Stimulated activated CD4-positive, alpha-beta T cell treated with anti-CD3 and anti-CD28 coated beads, Interleukin-12 subunit alpha, Interleukin-12 subunit beta, amount 100 ng/mL, for 48 hours (primary cell): ENCODE measurements around the gene DES.
"Not testable (repeated sequence)": the region's sequence is repeated elsewhere in the genome, so short reads cannot be mapped to it uniquely, and the experiment has no call there.

Experiments
- DNase-seq, 3 donors: peaks; one replicate each; pipeline ENCODE4 v3.0.0-alpha.2; 2020; ENCODE audit warnings: low read depth in 2 of 3, low spot score in 1 of 3

DES gene

GRCh38 chr2:219418155-219419011 lies at the start of gene DES:
Gene DES (plus strand): TSS chr2:219418377. CDS start chr2:219418463, 86 bp downstream.
- no peak for DNase-seq

GRCh38 chr2:219368690-219369191 lies 49.4 kb upstream of the DES start:
- DNase-seq: no peak

- DNase-seq: no peak
Measured at GRCh38 chr2:219369447-219369861, 48.7 kb upstream of the DES start.

GRCh38 chr2:219378163-219378851 lies 39.9 kb upstream of the DES start:
- no peak for DNase-seq

GRCh38 chr2:219380926-219381325 lies 37.3 kb upstream of the DES start:
- DNase-seq: no peak

GRCh38 chr2:219381448-219381847 lies 36.7 kb upstream of the DES start:
- DNase-seq: no peak

- DNase-seq: no peak
Measured at GRCh38 chr2:219384083-219384713, 34.0 kb upstream of the DES start.

- DNase-seq: no peak
Measured at GRCh38 chr2:219384859-219385258, 33.3 kb upstream of the DES start.

GRCh38 chr2:219385958-219386520 lies 32.1 kb upstream of the DES start:
- DNase-seq: no peak

- no peak for DNase-seq
Measured at GRCh38 chr2:219386532-219387280, 31.5 kb upstream of the DES start.

- DNase-seq: peak; percentile 92 to 97 (median 92)
Measured at GRCh38 chr2:219387306-219388120, 30.7 kb upstream of the DES start, which contains the start of gene DNPEP. Gene DNPEP (minus strand): TSS chr2:219387912. CDS start chr2:219387794, 118 bp downstream.

GRCh38 chr2:219388121-219388906 lies 29.9 kb upstream of the DES start:
- DNase-seq: peak; percentile 97 to 99 (median 98)

- DNase-seq: no peak
Measured at GRCh38 chr2:219388907-219389156, 29.3 kb upstream of the DES start.

- no peak for DNase-seq
Measured at GRCh38 chr2:219392754-219393153, 25.4 kb upstream of the DES start.

GRCh38 chr2:219395056-219395455 lies 23.1 kb upstream of the DES start:
- not testable (repeated sequence) for DNase-seq

- DNase-seq: no peak
Measured at GRCh38 chr2:219395609-219396008, 22.6 kb upstream of the DES start.

GRCh38 chr2:219396863-219397457 lies 21.2 kb upstream of the DES start:
- no peak for DNase-seq

GRCh38 chr2:219398721-219399363 lies 19.3 kb upstream of the DES start:
- no peak for DNase-seq
